ENCODE data around the gene GPNMB.

The GPNMB gene

GRCh38 chr7:23230641-23231101 is 15.9 kb upstream of the GPNMB start:
- DNase-seq: no peak

GRCh38 chr7:23232966-23233365 is 13.6 kb upstream of the GPNMB start:
- DNase-seq: no peak
- ATAC-seq: no peak

More at GRCh38 chr7:23230641-23231101, 15.9 kb upstream of the GPNMB start:
- no peak for ATAC-seq

- no peak for DNase-seq
- ATAC-seq: no peak
Observed at GRCh38 chr7:23234569-23235296, 11.8 kb upstream of the GPNMB start.

- no peak for ATAC-seq
- DNase-seq: no peak
Observed at GRCh38 chr7:23235813-23236221, 10.8 kb upstream of the GPNMB start.

GRCh38 chr7:23237000-23237399 is 9.6 kb upstream of the GPNMB start:
- DNase-seq (no peak), ATAC-seq (no peak)

- DNase-seq (no peak), ATAC-seq (no peak)
Observed at GRCh38 chr7:23238983-23239652, 7.5 kb upstream of the GPNMB start.

DNA sequence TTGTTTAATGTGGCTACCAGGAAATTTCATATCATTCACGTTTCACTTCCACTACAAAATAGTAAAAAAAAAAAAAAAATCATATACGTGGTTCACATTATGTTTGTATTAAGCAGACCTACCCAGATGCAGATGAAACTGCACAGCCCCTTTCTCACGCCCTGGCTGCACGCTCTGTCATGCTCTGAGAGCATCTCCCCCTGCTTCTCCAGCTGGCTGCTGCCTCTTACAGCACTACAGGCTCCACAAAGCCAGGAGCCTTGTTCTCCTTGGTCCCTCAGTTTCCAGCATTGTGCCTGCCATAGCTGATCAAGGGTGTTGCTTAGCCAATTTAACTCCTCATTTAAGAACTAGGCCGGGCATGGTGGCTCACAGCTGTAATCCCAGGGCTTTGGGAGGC is 6.9 kb upstream of the GPNMB start:
- ATAC-seq (no peak), DNase-seq (no peak)

- ATAC-seq (no peak), DNase-seq (no peak)
Observed at GRCh38 chr7:23242321-23242720, 4.3 kb upstream of the GPNMB start.

GRCh38 chr7:23242935-23243334 is 3.6 kb upstream of the GPNMB start:
- ATAC-seq (no peak), DNase-seq (no peak)

- no peak for DNase-seq
- no peak for ATAC-seq
Observed at GRCh38 chr7:23247046-23247602, 549 bp downstream of the GPNMB start.

DNA sequence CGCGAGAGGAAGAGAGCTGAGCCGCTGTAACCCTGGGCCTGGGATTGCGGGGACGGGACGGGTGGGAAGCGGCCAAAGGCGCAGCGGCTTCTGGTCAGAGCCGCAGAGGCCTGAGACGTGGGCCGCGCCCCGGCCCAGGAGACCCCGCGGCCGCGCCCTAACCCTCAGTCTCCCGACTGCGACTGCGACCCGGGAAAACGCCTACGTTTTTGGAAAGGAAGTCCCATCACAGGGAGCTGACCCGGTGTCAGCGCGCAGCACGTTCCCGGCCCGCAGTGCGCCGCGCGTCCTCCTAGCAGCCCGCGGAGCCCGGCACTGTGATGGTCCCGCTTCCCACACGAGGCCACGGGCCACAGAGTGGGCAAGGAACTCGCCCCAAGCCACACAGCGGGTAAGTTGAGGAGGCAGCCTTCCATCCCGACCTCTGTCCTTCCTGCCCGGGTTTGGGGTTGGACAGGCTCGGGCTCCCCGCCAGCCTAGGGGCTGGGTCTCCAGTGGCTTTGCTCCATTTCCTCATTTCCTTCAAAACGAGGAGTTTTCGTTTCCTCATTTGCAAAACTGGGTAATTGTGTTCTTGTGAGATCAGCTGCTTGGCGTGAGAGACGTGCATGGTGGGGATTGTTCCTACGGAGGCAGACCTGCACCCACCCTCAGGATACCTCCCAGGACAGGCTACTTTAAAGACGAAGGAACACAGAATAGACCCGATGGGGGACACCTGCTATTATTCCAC is 1.2 kb downstream of the GPNMB start:
- ATAC-seq (no peak), DNase-seq (no peak)

DNA sequence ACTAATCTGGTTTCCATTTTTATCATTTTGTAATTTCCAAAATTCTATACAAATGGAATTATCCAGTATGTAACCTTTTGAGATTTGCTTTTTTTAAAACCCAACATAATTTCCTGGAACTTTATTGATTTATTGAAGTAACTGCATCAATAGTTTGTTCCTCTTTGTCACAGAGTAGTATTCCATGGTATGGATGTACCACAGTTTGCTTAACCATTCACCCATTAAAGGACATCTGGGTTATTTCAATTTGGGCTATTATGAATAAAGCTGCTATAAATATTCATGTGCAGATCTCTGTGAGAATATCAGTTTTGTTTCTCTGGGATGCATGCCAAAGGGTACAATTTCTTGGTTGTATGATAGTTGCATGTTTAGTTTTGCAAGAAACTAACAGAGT is 2.9 kb downstream of the GPNMB start:
- ATAC-seq (no peak), DNase-seq (no peak)

DNA sequence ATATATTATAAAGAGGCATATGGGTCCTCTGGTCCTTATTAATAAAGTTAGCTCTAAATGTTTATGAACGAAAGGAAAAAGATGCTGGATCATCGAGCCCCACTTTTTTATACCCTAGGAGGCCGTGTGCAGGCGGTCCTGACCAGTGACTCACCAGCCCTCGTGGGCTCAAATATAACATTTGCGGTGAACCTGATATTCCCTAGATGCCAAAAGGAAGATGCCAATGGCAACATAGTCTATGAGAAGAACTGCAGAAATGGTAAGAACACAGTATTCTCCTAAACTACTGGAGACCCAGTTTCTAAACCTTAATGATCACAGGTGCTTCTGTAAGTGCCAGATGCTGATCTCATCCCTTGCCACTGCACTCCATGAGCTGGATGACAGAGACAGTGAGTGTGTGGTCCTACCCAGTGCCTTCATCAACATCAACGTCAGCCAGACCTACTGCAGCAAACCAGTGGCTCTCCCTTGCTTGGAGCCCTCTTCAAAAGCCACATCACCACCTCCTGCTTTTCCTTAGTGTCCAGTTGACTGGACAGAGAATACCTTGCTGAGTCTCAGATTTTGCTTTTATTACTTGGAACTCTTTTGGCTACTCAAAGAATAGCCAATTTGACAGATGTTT is 7.6 kb downstream of the GPNMB start:
- ATAC-seq (no peak), DNase-seq (no peak)

DNA sequence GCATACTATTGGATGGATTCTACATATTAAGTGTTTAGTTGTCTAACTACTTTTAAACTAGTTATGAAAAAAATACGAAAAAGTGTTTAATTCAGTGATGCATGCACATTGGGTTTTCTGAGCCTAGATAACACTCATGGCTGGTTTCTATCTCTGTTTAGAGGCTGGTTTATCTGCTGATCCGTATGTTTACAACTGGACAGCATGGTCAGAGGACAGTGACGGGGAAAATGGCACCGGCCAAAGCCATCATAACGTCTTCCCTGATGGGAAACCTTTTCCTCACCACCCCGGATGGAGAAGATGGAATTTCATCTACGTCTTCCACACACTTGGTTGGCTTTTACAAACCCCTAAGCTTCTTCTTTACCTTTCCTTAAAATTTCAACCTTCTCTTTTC is 10.2 kb downstream of the GPNMB start:
- DNase-seq: no peak
- no peak for ATAC-seq

GRCh38 chr7:23260371-23260770 is 13.8 kb downstream of the GPNMB start:
- DNase-seq (no peak), ATAC-seq (no peak)

- peak; percentile 86 for ATAC-seq
Observed at GRCh38 chr7:23261843-23262452, 15.4 kb downstream of the GPNMB start.

GRCh38 chr7:23264916-23265458 is 18.4 kb downstream of the GPNMB start:
- no peak for DNase-seq
- ATAC-seq: no peak

More at GRCh38 chr7:23261843-23262452, 15.4 kb downstream of the GPNMB start:
- peak; percentile 68 for DNase-seq

DNA sequence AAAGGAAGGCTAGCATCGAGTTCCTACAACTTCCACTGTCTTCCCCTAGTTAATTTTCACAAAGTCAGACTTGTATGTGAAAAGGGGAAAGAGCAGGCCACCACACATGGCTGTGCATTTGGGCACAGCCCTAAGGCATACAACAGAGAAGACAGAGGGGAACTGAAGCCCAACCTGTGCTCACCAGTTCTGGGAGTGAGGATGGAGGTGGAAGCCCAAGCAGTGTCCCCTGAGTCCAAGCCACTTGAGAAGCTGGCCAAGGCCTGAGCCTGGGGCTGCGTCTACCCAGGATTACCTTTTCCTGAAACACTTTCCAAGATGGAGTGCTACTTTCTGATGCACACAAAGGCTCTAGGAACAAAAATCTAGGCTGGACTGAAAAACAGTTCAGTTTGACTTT is 20.3 kb downstream of the GPNMB start:
- no peak for ATAC-seq
- no peak for DNase-seq

GRCh38 chr7:23267357-23267756 is 20.8 kb downstream of the GPNMB start:
- DNase-seq (no peak), ATAC-seq (no peak)

DNA sequence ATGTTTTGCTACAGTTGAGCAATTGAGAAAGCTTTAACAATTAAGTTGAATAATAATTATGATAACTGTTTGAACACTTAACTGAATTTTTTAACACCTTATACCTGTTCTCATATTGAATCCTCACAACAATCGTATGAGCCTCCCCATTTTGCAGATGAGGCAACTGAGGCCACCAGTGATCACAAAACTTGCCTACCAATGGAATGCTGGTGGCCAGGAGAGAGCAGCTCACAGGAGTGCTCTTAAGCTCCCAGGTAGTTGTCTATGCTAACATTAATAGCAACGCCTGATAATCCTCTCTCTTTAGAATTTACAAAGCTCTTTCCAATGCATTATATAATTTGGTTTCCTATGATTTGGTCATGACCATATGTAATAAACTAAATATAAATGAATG is 21.6 kb downstream of the GPNMB start:
- no peak for DNase-seq
- no peak for ATAC-seq

- ATAC-seq (no peak), DNase-seq (no peak)
Observed at GRCh38 chr7:23268746-23269145, 22.2 kb downstream of the GPNMB start.

GRCh38 chr7:23272275-23272674 is 25.7 kb downstream of the GPNMB start:
- DNase-seq (no peak), ATAC-seq (no peak)

Measured in stimulated activated naive CD8-positive, alpha-beta T cell treated with anti-CD3 and anti-CD28 coated beads, Interleukin-15, Interleukin-2, amounts not matched to agents 100 U/mL and 50 U/mL, for 24 hours (primary cell).